Immature natural killer cell (primary cell): ENCODE measurements around the gene ZNF185. TPM values are rescaled to one million over a fixed set of nuclear protein-coding genes. Genes with fewer than 3 reads are reported as not detected.

Experiments used
- DNase-seq, 3 donors: peaks; one replicate each; pipeline ENCODE4 v3.0.0; 2022; ENCODE audit warnings: mixed read lengths in 1 of 3
- H3K27ac Mint-ChIP-seq, 6 donors: one replicate each; pipeline ENCODE4 v1.8.0; 2020; ENCODE audit warnings: mixed read lengths in 6 of 6, mild to moderate bottlenecking in 5 of 6, inconsistent platforms in 4 of 6, moderate library complexity in 3 of 6
- H3K27me3 Mint-ChIP-seq, 3 donors: one replicate each; pipeline ENCODE4 v1.8.0; 2020 to 2021; ENCODE audit warnings: low read depth in 3 of 3, mild to moderate bottlenecking in 3 of 3, mixed read lengths in 3 of 3, moderate library complexity in 3 of 3, inconsistent platforms in 1 of 3
- H3K36me3 Mint-ChIP-seq, 3 donors: one replicate each; pipeline ENCODE4 v1.8.0; 2020; ENCODE audit warnings: mixed read lengths in 3 of 3, inconsistent platforms in 2 of 3, mild to moderate bottlenecking in 2 of 3
- H3K4me1 Mint-ChIP-seq, 2 donors: one replicate each; pipeline ENCODE4 v1.8.0; 2020; ENCODE audit warnings: inconsistent platforms in 2 of 2, mild to moderate bottlenecking in 2 of 2, mixed read lengths in 2 of 2, moderate library complexity in 1 of 2
- H3K4me3 Mint-ChIP-seq, 5 donors: one replicate each; pipeline ENCODE4 v1.8.0; 2020; ENCODE audit warnings: mild to moderate bottlenecking in 5 of 5, mixed read lengths in 5 of 5, inconsistent platforms in 3 of 5, moderate library complexity in 3 of 5
- H3K9me3 Mint-ChIP-seq, 6 donors: one replicate each; pipeline ENCODE4 v1.8.0; 2020; ENCODE audit warnings: mild to moderate bottlenecking in 6 of 6, mixed read lengths in 6 of 6, inconsistent platforms in 4 of 6, moderate library complexity in 3 of 6
- polyA plus RNA-seq, 3 donors: library from polyadenylated mRNA; unstranded; fragments of 300-500 nt; fragmentation: Illumina TruSeq; gene quantifications; one replicate each; pipeline ENCODE4 v1.2.3, GENCODE V29; 2021

ZNF185 gene
- polyA plus RNA-seq, 3 donors from 2014 or later = 3.2 to 6.2 (median 3.4) TPM

GRCh38 chrX:152932598-152933175, 34.8 kb downstream of the ZNF185 start:
- Mint-ChIP-seq H3K36me3 (no peaks in the 10 kb centered on the region), H3K9me3 (no peaks in the 10 kb centered on the region), H3K4me1 (no peaks in the 10 kb centered on the region), H3K4me3 (no peak overlapping the region), H3K27me3 (peaks cover 4 to 12% (median 5%) of the 10 kb centered on the region in 3 donors), H3K27ac (no peak overlapping the region)
- DNase-seq = no peak

GRCh38 chrX:152936306-152936705, 38.4 kb downstream of the ZNF185 start:
- Mint-ChIP-seq H3K36me3 (no peaks in the 10 kb centered on the region), H3K9me3 (no peaks in the 10 kb centered on the region), H3K27ac (peak overlapping the region in 1 of 6 donors; percentile 50), H3K4me1 (peaks cover 2 to 4% of the 10 kb centered on the region in 2 donors), H3K4me3 (no peak overlapping the region), H3K27me3 (peaks cover 2 to 9% (median 7%) of the 10 kb centered on the region in 3 donors)
- DNase-seq = no peak

- H3K4me1 Mint-ChIP-seq = peaks cover 6 to 7% of the 10 kb centered on the region in 2 donors
- no peaks in the 10 kb centered on the region for H3K36me3 Mint-ChIP-seq
- no peak overlapping the region for H3K27ac Mint-ChIP-seq
- DNase-seq = no peak
- H3K9me3 Mint-ChIP-seq = no peaks in the 10 kb centered on the region
- no peak overlapping the region for H3K4me3 Mint-ChIP-seq
- H3K27me3 Mint-ChIP-seq = peaks cover 2 to 12% (median 10%) of the 10 kb centered on the region in 3 donors
Observed at GRCh38 chrX:152937236-152937635, 39.4 kb downstream of the ZNF185 start.

- H3K27me3 Mint-ChIP-seq = peaks cover 4 to 8% (median 6%) of the 10 kb centered on the region in 3 donors
- H3K4me3 Mint-ChIP-seq = peak overlapping the region; percentile 76 to 88 (median 84)
- DNase-seq = peak; percentile 89 to 92 (median 90)
- H3K27ac Mint-ChIP-seq = peak overlapping the region; percentile 62 to 92 (median 82)
- peaks cover 0 to 8% (median 0%) of the 10 kb centered on the region in 3 donors for H3K36me3 Mint-ChIP-seq
- H3K9me3 Mint-ChIP-seq = no peaks in the 10 kb centered on the region
- peaks cover 7% of the 10 kb centered on the region in 2 donors for H3K4me1 Mint-ChIP-seq
Observed at GRCh38 chrX:152941328-152942076, 43.6 kb downstream of the ZNF185 start.

GRCh38 chrX:152942077-152942442, 44.2 kb downstream of the ZNF185 start:
- peaks cover 2 to 8% (median 6%) of the 10 kb centered on the region in 3 donors for H3K27me3 Mint-ChIP-seq
- no peak for DNase-seq
- peaks cover 7% of the 10 kb centered on the region in 2 donors for H3K4me1 Mint-ChIP-seq
- H3K9me3 Mint-ChIP-seq = no peaks in the 10 kb centered on the region
- H3K27ac Mint-ChIP-seq = peak overlapping the region in 3 of 6 donors; percentile 46 to 88 (median 64)
- H3K36me3 Mint-ChIP-seq = peaks cover 0 to 10% (median 0%) of the 10 kb centered on the region in 3 donors
- peak overlapping the region in 2 of 5 donors; percentile 27 to 76 for H3K4me3 Mint-ChIP-seq

- Mint-ChIP-seq H3K36me3 (peaks cover 0 to 10% (median 9%) of the 10 kb centered on the region in 3 donors), H3K4me1 (peaks cover 7% of the 10 kb centered on the region in 2 donors), H3K9me3 (no peaks in the 10 kb centered on the region), H3K4me3 (no peak overlapping the region), H3K27ac (no peak overlapping the region), H3K27me3 (peaks cover 2 to 8% (median 4%) of the 10 kb centered on the region in 3 donors)
- no peak for DNase-seq
Observed at GRCh38 chrX:152943826-152944225, 46.0 kb downstream of the ZNF185 start.

GRCh38 chrX:152945021-152945979, 47.4 kb downstream of the ZNF185 start:
- DNase-seq = no peak
- Mint-ChIP-seq H3K27me3 (peaks cover 2 to 8% (median 7%) of the 10 kb centered on the region in 3 donors), H3K27ac (no peak overlapping the region), H3K9me3 (no peaks in the 10 kb centered on the region), H3K4me1 (peaks cover 7% of the 10 kb centered on the region in 2 donors), H3K36me3 (peaks cover 0 to 10% (median 9%) of the 10 kb centered on the region in 3 donors), H3K4me3 (no peak overlapping the region)

GRCh38 chrX:152946681-152947080, 48.8 kb downstream of the ZNF185 start:
- Mint-ChIP-seq H3K9me3 (no peaks in the 10 kb centered on the region), H3K4me1 (peaks cover 0 to 3% of the 10 kb centered on the region in 2 donors), H3K36me3 (peaks cover 0 to 10% (median 9%) of the 10 kb centered on the region in 3 donors), H3K27ac (no peak overlapping the region), H3K27me3 (peaks cover 2 to 3% (median 2%) of the 10 kb centered on the region in 3 donors), H3K4me3 (no peak overlapping the region)
- DNase-seq = no peak

Other genes with a start within 250 kb of the ZNF185 start
- not detected for gene MAGEA3, start 199.3 kb upstream of the ZNF185 start, polyA plus RNA-seq
- not detected for gene CSAG2, start 188.8 kb upstream of the ZNF185 start, polyA plus RNA-seq
- not detected for gene MAGEA2B, start 183.4 kb upstream of the ZNF185 start, polyA plus RNA-seq
- not detected for gene CSAG1, start 164.3 kb upstream of the ZNF185 start, polyA plus RNA-seq
- not detected for gene MAGEA12, start 164.3 kb upstream of the ZNF185 start, polyA plus RNA-seq
- gene MAGEA2, start 144.2 kb upstream of the ZNF185 start, polyA plus RNA-seq = not detected
- not detected for gene CSAG3, start 138.8 kb upstream of the ZNF185 start, polyA plus RNA-seq
- gene MAGEA6, start 128.4 kb upstream of the ZNF185 start, polyA plus RNA-seq = not detected
- gene CETN2, start 67.3 kb upstream of the ZNF185 start, polyA plus RNA-seq = 10 to 100 TPM; 31.6 to 45.7 (median 33.4) TPM
- 10 to 100 TPM; 16.5 to 44.8 (median 20.2) TPM for gene NSDHL, start 67.0 kb upstream of the ZNF185 start, polyA plus RNA-seq
- not detected for gene PNMA5, start 96.0 kb downstream of the ZNF185 start, polyA plus RNA-seq
- under 1 TPM in 1 of 3 donors, not detected in 2; 0.13 TPM for gene PNMA3, start 158.4 kb downstream of the ZNF185 start, polyA plus RNA-seq
- not detected for gene PNMA6A, start 174.4 kb downstream of the ZNF185 start, polyA plus RNA-seq